ENCODE data around the gene ZDHHC11.

Gene ZDHHC11

GRCh38 chr5:757931-758697 lies 92.7 kb downstream of the ZDHHC11 start:
- DNase-seq: peak; percentile 35 to 88
- H3K14ac ChIP-seq (ENCODE audit: low read length): no peak overlapping the region
- H4K12ac ChIP-seq (ENCODE audit: low read depth, low read length): no peak overlapping the region
- H3K18ac ChIP-seq (ENCODE audit: low read length): no peak overlapping the region
- H3K9me3 ChIP-seq (ENCODE audit: insufficient read depth, low read depth, low read length): peaks cover 15% of the 10 kb centered on the region
- no peak overlapping the region for H4K91ac ChIP-seq (ENCODE audit: low read depth, low read length)
- no peak overlapping the region for H2BK5ac ChIP-seq (ENCODE audit: low read depth, low read length, poor library complexity)
- no peaks in the 10 kb centered on the region for H3K79me1 ChIP-seq (ENCODE audit: low read length)
- no peak overlapping the region for H3K23ac ChIP-seq (ENCODE audit: low read length)
- WGBS (ENCODE audit: extremely low coverage, insufficient coverage, insufficient read length): no CpG with 5 or more reads among the region's 21 CpGs
- H3K36me3 ChIP-seq (ENCODE audit: control insufficient read depth in 1 of 2, insufficient read depth in 2 of 2, low read length in 2 of 2): no peaks in the 10 kb centered on the region
- H3K27me3 ChIP-seq (ENCODE audit: insufficient read depth, low read length): no peaks in the 10 kb centered on the region
- no peaks in the 10 kb centered on the region for H3K79me2 ChIP-seq (ENCODE audit: control insufficient read depth, insufficient read depth, low read length, poor library complexity)
- H3K4me1 ChIP-seq (ENCODE audit: control insufficient read depth in 1 of 2, insufficient read depth in 2 of 2, low read length in 2 of 2): peaks cover 5 to 6% of the 10 kb centered on the region in 2 experiments
- H2AK5ac ChIP-seq (ENCODE audit: low read length): no peak overlapping the region
- no peak overlapping the region for H2BK12ac ChIP-seq (ENCODE audit: low read length)
- H4K8ac ChIP-seq (ENCODE audit: low read depth, low read length): no peak overlapping the region
- H3K4me2 ChIP-seq (ENCODE audit: low read length): no peak overlapping the region
- no peak overlapping the region for H3K4ac ChIP-seq (ENCODE audit: low read depth, low read length)
- no peak overlapping the region for H3K27ac ChIP-seq (ENCODE audit: low read depth, low read length)
- H2AFZ ChIP-seq (ENCODE audit: insufficient read depth, low read length, poor library complexity): no peak overlapping the region
- H3K9ac ChIP-seq (ENCODE audit: low read length): no peak overlapping the region
- H3K4me3 ChIP-seq (ENCODE audit: low read depth, low read length): no peak overlapping the region
- H2BK120ac ChIP-seq (ENCODE audit: insufficient read depth, low read length, poor library complexity): no peak overlapping the region

- Histone ChIP-seq H3K79me2 (ENCODE audit: control insufficient read depth, insufficient read depth, low read length, poor library complexity) (no peaks in the 10 kb centered on the region), H2BK12ac (ENCODE audit: low read length) (no peak overlapping the region), H3K9me3 (ENCODE audit: insufficient read depth, low read depth, low read length) (peaks cover 15% of the 10 kb centered on the region), H3K79me1 (ENCODE audit: low read length) (no peaks in the 10 kb centered on the region), H3K9ac (ENCODE audit: low read length) (peak overlapping the region; percentile 0), H3K4me1 (ENCODE audit: control insufficient read depth in 1 of 2, insufficient read depth in 2 of 2, low read length in 2 of 2) (peaks cover 5 to 6% of the 10 kb centered on the region in 2 experiments), H4K12ac (ENCODE audit: low read depth, low read length) (no peak overlapping the region), H2BK5ac (ENCODE audit: low read depth, low read length, poor library complexity) (no peak overlapping the region), H3K4ac (ENCODE audit: low read depth, low read length) (no peak overlapping the region), H3K4me2 (ENCODE audit: low read length) (no peak overlapping the region), H2AK5ac (ENCODE audit: low read length) (no peak overlapping the region), H4K91ac (ENCODE audit: low read depth, low read length) (no peak overlapping the region), H4K8ac (ENCODE audit: low read depth, low read length) (no peak overlapping the region), H3K14ac (ENCODE audit: low read length) (no peak overlapping the region), H3K27me3 (ENCODE audit: insufficient read depth, low read length) (no peaks in the 10 kb centered on the region), H2AFZ (ENCODE audit: insufficient read depth, low read length, poor library complexity) (no peak overlapping the region), H2BK120ac (ENCODE audit: insufficient read depth, low read length, poor library complexity) (no peak overlapping the region), H3K27ac (ENCODE audit: low read depth, low read length) (no peak overlapping the region), H3K23ac (ENCODE audit: low read length) (no peak overlapping the region), H3K4me3 (ENCODE audit: low read depth, low read length) (no peak overlapping the region), H3K36me3 (ENCODE audit: control insufficient read depth in 1 of 2, insufficient read depth in 2 of 2, low read length in 2 of 2) (no peaks in the 10 kb centered on the region), H3K18ac (ENCODE audit: low read length) (no peak overlapping the region)
- DNase-seq: peak; percentile 2 to 57
- no CpG with 5 or more reads among the region's 15 CpGs for WGBS (ENCODE audit: extremely low coverage, insufficient coverage, insufficient read length)
Measured at GRCh38 chr5:757346-757930, 93.3 kb downstream of the ZDHHC11 start.

GRCh38 chr5:756865-757345 lies 93.9 kb downstream of the ZDHHC11 start:
- WGBS (ENCODE audit: extremely low coverage, insufficient coverage, insufficient read length): no CpG with 5 or more reads among the region's 11 CpGs
- no peak overlapping the region for H3K18ac ChIP-seq (ENCODE audit: low read length)
- no peak overlapping the region for H3K9ac ChIP-seq (ENCODE audit: low read length)
- H4K12ac ChIP-seq (ENCODE audit: low read depth, low read length): no peak overlapping the region
- H2AFZ ChIP-seq (ENCODE audit: insufficient read depth, low read length, poor library complexity): no peak overlapping the region
- no peak overlapping the region for H3K4me3 ChIP-seq (ENCODE audit: low read depth, low read length)
- no peak overlapping the region for H4K91ac ChIP-seq (ENCODE audit: low read depth, low read length)
- H3K36me3 ChIP-seq (ENCODE audit: control insufficient read depth in 1 of 2, insufficient read depth in 2 of 2, low read length in 2 of 2): no peaks in the 10 kb centered on the region
- no peak overlapping the region for H2BK12ac ChIP-seq (ENCODE audit: low read length)
- peak; percentile 27 to 62 for DNase-seq
- H2BK5ac ChIP-seq (ENCODE audit: low read depth, low read length, poor library complexity): no peak overlapping the region
- no peaks in the 10 kb centered on the region for H3K27me3 ChIP-seq (ENCODE audit: insufficient read depth, low read length)
- peaks cover 11% of the 10 kb centered on the region for H3K9me3 ChIP-seq (ENCODE audit: insufficient read depth, low read depth, low read length)
- H3K4me2 ChIP-seq (ENCODE audit: low read length): no peak overlapping the region
- H3K79me1 ChIP-seq (ENCODE audit: low read length): no peaks in the 10 kb centered on the region
- no peak overlapping the region for H2BK120ac ChIP-seq (ENCODE audit: insufficient read depth, low read length, poor library complexity)
- H3K14ac ChIP-seq (ENCODE audit: low read length): no peak overlapping the region
- no peak overlapping the region for H2AK5ac ChIP-seq (ENCODE audit: low read length)
- peaks cover 5 to 6% of the 10 kb centered on the region in 2 experiments for H3K4me1 ChIP-seq (ENCODE audit: control insufficient read depth in 1 of 2, insufficient read depth in 2 of 2, low read length in 2 of 2)
- no peak overlapping the region for H4K8ac ChIP-seq (ENCODE audit: low read depth, low read length)
- no peak overlapping the region for H3K23ac ChIP-seq (ENCODE audit: low read length)
- no peak overlapping the region for H3K4ac ChIP-seq (ENCODE audit: low read depth, low read length)
- H3K79me2 ChIP-seq (ENCODE audit: control insufficient read depth, insufficient read depth, low read length, poor library complexity): no peaks in the 10 kb centered on the region
- no peak overlapping the region for H3K27ac ChIP-seq (ENCODE audit: low read depth, low read length)

- Histone ChIP-seq H3K4me3 (ENCODE audit: low read depth, low read length) (no peak overlapping the region), H3K4me2 (ENCODE audit: low read length) (no peak overlapping the region), H3K36me3 (ENCODE audit: control insufficient read depth in 1 of 2, insufficient read depth in 2 of 2, low read length in 2 of 2) (no peaks in the 10 kb centered on the region), H3K4ac (ENCODE audit: low read depth, low read length) (no peak overlapping the region), H3K18ac (ENCODE audit: low read length) (no peak overlapping the region), H4K8ac (ENCODE audit: low read depth, low read length) (no peak overlapping the region), H2BK12ac (ENCODE audit: low read length) (no peak overlapping the region), H2AFZ (ENCODE audit: insufficient read depth, low read length, poor library complexity) (no peak overlapping the region), H3K79me2 (ENCODE audit: control insufficient read depth, insufficient read depth, low read length, poor library complexity) (no peaks in the 10 kb centered on the region), H3K9ac (ENCODE audit: low read length) (no peak overlapping the region), H3K79me1 (ENCODE audit: low read length) (no peaks in the 10 kb centered on the region), H4K91ac (ENCODE audit: low read depth, low read length) (no peak overlapping the region), H3K9me3 (ENCODE audit: insufficient read depth, low read depth, low read length) (peaks cover 7% of the 10 kb centered on the region), H2AK5ac (ENCODE audit: low read length) (no peak overlapping the region), H3K4me1 (ENCODE audit: control insufficient read depth in 1 of 2, insufficient read depth in 2 of 2, low read length in 2 of 2) (peaks cover 5 to 6% of the 10 kb centered on the region in 2 experiments), H4K12ac (ENCODE audit: low read depth, low read length) (no peak overlapping the region), H3K14ac (ENCODE audit: low read length) (no peak overlapping the region), H3K27me3 (ENCODE audit: insufficient read depth, low read length) (no peaks in the 10 kb centered on the region), H2BK120ac (ENCODE audit: insufficient read depth, low read length, poor library complexity) (no peak overlapping the region), H2BK5ac (ENCODE audit: low read depth, low read length, poor library complexity) (no peak overlapping the region), H3K23ac (ENCODE audit: low read length) (no peak overlapping the region), H3K27ac (ENCODE audit: low read depth, low read length) (no peak overlapping the region)
- no CpG with 5 or more reads among the region's 10 CpGs for WGBS (ENCODE audit: extremely low coverage, insufficient coverage, insufficient read length)
- no peak for DNase-seq
Measured at GRCh38 chr5:756171-756570, 94.6 kb downstream of the ZDHHC11 start.
